Muscle of leg (tissue), 16 donors: ENCODE data around the gene ACTRT1. TPM values are rescaled to one million over a fixed set of nuclear protein-coding genes. Genes with fewer than 3 reads are reported as not detected.

Source experiments
- DNase-seq: peaks from one replicate; pipeline ENCODE4 v3.0.0; 2013
- H3K27ac ChIP-seq: one replicate; pipeline ENCODE4 v1.5.1; 2013; ENCODE audit warnings: mild to moderate bottlenecking, low read length, control low read depth
- H3K27me3 ChIP-seq: one replicate; pipeline ENCODE4 v1.6.1; 2013; ENCODE audit warnings: low read length; ENCODE audit not compliant: control insufficient read depth, insufficient read depth
- H3K36me3 ChIP-seq: one replicate; pipeline ENCODE4 v1.6.1; 2013; ENCODE audit warnings: low read length; ENCODE audit not compliant: control insufficient read depth, insufficient read depth
- H3K4me1 ChIP-seq: one replicate; pipeline ENCODE4 v1.6.1; 2013; ENCODE audit warnings: low read length; ENCODE audit not compliant: control insufficient read depth, insufficient read depth
- H3K4me3 ChIP-seq: one replicate; pipeline ENCODE4 v1.5.1; 2013; ENCODE audit warnings: low read length, control low read depth
- H3K9me3 ChIP-seq: replicated peaks from 2 replicates; pipeline ENCODE4 v1.6.1; 2013; ENCODE audit warnings: low read depth, low read length; ENCODE audit not compliant: control insufficient read depth
- WGBS: methylation state at CpG from one replicate; pipeline ENCODE4 v1.1.5; 2013; ENCODE audit warnings: missing lambda C conversion rate; ENCODE audit not compliant: insufficient coverage; 5-methylcytosine and 5-hydroxymethylcytosine counted together
- long read RNA-seq, 11 donors: transcript quantifications; one replicate each; lab custom pipeline, GENCODE V29; 2026
- polyA plus RNA-seq, 8 donors: library from polyadenylated mRNA; unstranded; fragments of 120-200 nt; gene quantifications; one replicate each; pipeline versions ENCODE4 v1.2.1 to v1.2.3, GENCODE V29; 2013; ENCODE audit warnings: inconsistent platforms in 1 of 8, low replicate concordance in 1 of 8; ENCODE audit not compliant: insufficient read length in 8 of 8, insufficient read depth in 1 of 8
- total RNA-seq: library from RNA; stranded (reverse); fragments of 120-200 nt; gene quantifications from one replicate; pipeline ENCODE4 v1.2.4, GENCODE V29; 2013

Gene ACTRT1
- total RNA-seq (not detected), polyA plus RNA-seq (not detected)
- long read RNA-seq, donor 1: 0 reads
- long read RNA-seq, donor 2: 0 reads
- long read RNA-seq, donor 3: 0 reads
- long read RNA-seq, donor 4: 0 reads
- long read RNA-seq, donor 5: 0 reads
- long read RNA-seq, donor 6: 0 reads
- long read RNA-seq, donor 7: 0 reads
- long read RNA-seq, donor 8: 0 reads
- long read RNA-seq, donor 9: 0 reads
- long read RNA-seq, donor 10: 0 reads
- long read RNA-seq, donor 11: 0 reads

- no CpG with 5 or more reads among the region's 1 CpG for WGBS
- Histone ChIP-seq H3K36me3 (no peaks in the 10 kb centered on the region), H3K9me3 (no peaks in the 10 kb centered on the region), H3K4me1 (no peaks in the 10 kb centered on the region), H3K27ac (no peak within 1 kb of the TSS), H3K27me3 (no peaks in the 10 kb centered on the region), H3K4me3 (no peak within 1 kb of the TSS)
- DNase-seq: no peak
Measured at GRCh38 chrX:128052303-128052702, at the start of gene ACTRT1. Gene ACTRT1, minus strand, starts transcription at chrX:128052403. Its CDS starts 197 bp downstream, at chrX:128052206.

- Histone ChIP-seq H3K9me3 (no peaks in the 10 kb centered on the region), H3K4me3 (no peak overlapping the region), H3K36me3 (no peaks in the 10 kb centered on the region), H3K27me3 (no peaks in the 10 kb centered on the region), H3K27ac (no peak overlapping the region), H3K4me1 (no peaks in the 10 kb centered on the region)
- DNase-seq: no peak
- WGBS: no CpG with 5 or more reads among the region's 2 CpGs
Measured at GRCh38 chrX:128078545-128078944, 26.3 kb upstream of the ACTRT1 start.

- Histone ChIP-seq H3K4me1 (no peaks in the 10 kb centered on the region), H3K36me3 (no peaks in the 10 kb centered on the region), H3K4me3 (no peak overlapping the region), H3K27ac (no peak overlapping the region), H3K27me3 (no peaks in the 10 kb centered on the region), H3K9me3 (no peaks in the 10 kb centered on the region)
- no CpG with 5 or more reads among the region's 2 CpGs for WGBS
- DNase-seq: no peak
Measured at GRCh38 chrX:128057421-128057820, 5.2 kb upstream of the ACTRT1 start.

GRCh38 chrX:128051526-128051925 lies 677 bp downstream of the ACTRT1 start:
- DNase-seq: no peak
- H3K9me3 ChIP-seq: no peaks in the 10 kb centered on the region
- no peaks in the 10 kb centered on the region for H3K27me3 ChIP-seq
- no peaks in the 10 kb centered on the region for H3K36me3 ChIP-seq
- WGBS: 87% methylated on average over 7 of the region's 10 CpGs
- H3K27ac ChIP-seq: no peak overlapping the region
- H3K4me1 ChIP-seq: no peaks in the 10 kb centered on the region
- H3K4me3 ChIP-seq: no peak overlapping the region

GRCh38 chrX:128035318-128035717 lies 16.9 kb downstream of the ACTRT1 start:
- Histone ChIP-seq H3K27ac (no peak overlapping the region), H3K36me3 (no peaks in the 10 kb centered on the region), H3K9me3 (no peaks in the 10 kb centered on the region), H3K4me1 (no peaks in the 10 kb centered on the region), H3K27me3 (no peaks in the 10 kb centered on the region), H3K4me3 (no peak overlapping the region)
- no peak for DNase-seq

GRCh38 chrX:128021566-128021965 lies 30.6 kb downstream of the ACTRT1 start:
- Histone ChIP-seq H3K9me3 (no peaks in the 10 kb centered on the region), H3K4me1 (no peaks in the 10 kb centered on the region), H3K27ac (no peak overlapping the region), H3K36me3 (no peaks in the 10 kb centered on the region), H3K4me3 (no peak overlapping the region), H3K27me3 (no peaks in the 10 kb centered on the region)
- no CpG with 5 or more reads among the region's 1 CpG for WGBS
- DNase-seq: no peak

- no CpG with 5 or more reads among the region's 2 CpGs for WGBS
- Histone ChIP-seq H3K4me1 (no peaks in the 10 kb centered on the region), H3K27ac (no peak overlapping the region), H3K27me3 (no peaks in the 10 kb centered on the region), H3K36me3 (no peaks in the 10 kb centered on the region), H3K4me3 (no peak overlapping the region), H3K9me3 (no peaks in the 10 kb centered on the region)
- no peak for DNase-seq
Measured at GRCh38 chrX:128020701-128021100, 31.5 kb downstream of the ACTRT1 start.

GRCh38 chrX:128019218-128019617 lies 33.0 kb downstream of the ACTRT1 start:
- Histone ChIP-seq H3K36me3 (no peaks in the 10 kb centered on the region), H3K4me3 (no peak overlapping the region), H3K9me3 (peaks cover 5% of the 10 kb centered on the region), H3K4me1 (no peaks in the 10 kb centered on the region), H3K27me3 (no peaks in the 10 kb centered on the region), H3K27ac (no peak overlapping the region)
- WGBS: no CpG with 5 or more reads among the region's 2 CpGs
- no peak for DNase-seq

GRCh38 chrX:128012015-128012414 lies 40.2 kb downstream of the ACTRT1 start:
- Histone ChIP-seq H3K9me3 (peaks cover 5% of the 10 kb centered on the region), H3K27me3 (no peaks in the 10 kb centered on the region), H3K4me1 (no peaks in the 10 kb centered on the region), H3K27ac (no peak overlapping the region), H3K4me3 (no peak overlapping the region), H3K36me3 (no peaks in the 10 kb centered on the region)
- DNase-seq: no peak
- WGBS: no CpG with 5 or more reads among the region's 1 CpG

GRCh38 chrX:128007882-128008281 lies 44.3 kb downstream of the ACTRT1 start:
- Histone ChIP-seq H3K9me3 (no peaks in the 10 kb centered on the region), H3K36me3 (no peaks in the 10 kb centered on the region), H3K27me3 (no peaks in the 10 kb centered on the region), H3K4me1 (no peaks in the 10 kb centered on the region), H3K27ac (no peak overlapping the region), H3K4me3 (no peak overlapping the region)
- no peak for DNase-seq
